ENCODE results near the gene C14orf180.

GRCh38 chr14:104542871-104543830 is 36.4 kb upstream of the C14orf180 start:
- TF ChIP-seq POLR2A (IDR thresholded peaks at IDR 0.05; ENCODE audit: extremely low read depth, insufficient read length) (no peak), CTCF (IDR thresholded peaks at IDR 0.05; ENCODE audit: low read depth, low read length) (no peak)
- TF ChIP-seq, protein P1, sequence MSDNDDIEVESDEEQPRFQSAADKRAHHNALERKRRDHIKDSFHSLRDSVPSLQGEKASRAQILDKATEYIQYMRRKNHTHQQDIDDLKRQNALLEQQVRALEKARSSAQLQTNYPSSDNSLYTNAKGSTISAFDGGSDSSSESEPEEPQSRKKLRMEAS (IDR thresholded peaks at IDR 0.05; ENCODE audit: low read depth, low read length), result no peak

All from NB4 (cell line).